ENCODE results near the gene EIF4G1. TPM values are rescaled to one million over a fixed set of nuclear protein-coding genes. Genes with fewer than 3 reads are reported as not detected.
"Not testable (repeated sequence)": the region's sequence is repeated elsewhere in the genome, so short reads cannot be mapped to it uniquely, and the experiment has no call there.

The EIF4G1 gene, protein sequence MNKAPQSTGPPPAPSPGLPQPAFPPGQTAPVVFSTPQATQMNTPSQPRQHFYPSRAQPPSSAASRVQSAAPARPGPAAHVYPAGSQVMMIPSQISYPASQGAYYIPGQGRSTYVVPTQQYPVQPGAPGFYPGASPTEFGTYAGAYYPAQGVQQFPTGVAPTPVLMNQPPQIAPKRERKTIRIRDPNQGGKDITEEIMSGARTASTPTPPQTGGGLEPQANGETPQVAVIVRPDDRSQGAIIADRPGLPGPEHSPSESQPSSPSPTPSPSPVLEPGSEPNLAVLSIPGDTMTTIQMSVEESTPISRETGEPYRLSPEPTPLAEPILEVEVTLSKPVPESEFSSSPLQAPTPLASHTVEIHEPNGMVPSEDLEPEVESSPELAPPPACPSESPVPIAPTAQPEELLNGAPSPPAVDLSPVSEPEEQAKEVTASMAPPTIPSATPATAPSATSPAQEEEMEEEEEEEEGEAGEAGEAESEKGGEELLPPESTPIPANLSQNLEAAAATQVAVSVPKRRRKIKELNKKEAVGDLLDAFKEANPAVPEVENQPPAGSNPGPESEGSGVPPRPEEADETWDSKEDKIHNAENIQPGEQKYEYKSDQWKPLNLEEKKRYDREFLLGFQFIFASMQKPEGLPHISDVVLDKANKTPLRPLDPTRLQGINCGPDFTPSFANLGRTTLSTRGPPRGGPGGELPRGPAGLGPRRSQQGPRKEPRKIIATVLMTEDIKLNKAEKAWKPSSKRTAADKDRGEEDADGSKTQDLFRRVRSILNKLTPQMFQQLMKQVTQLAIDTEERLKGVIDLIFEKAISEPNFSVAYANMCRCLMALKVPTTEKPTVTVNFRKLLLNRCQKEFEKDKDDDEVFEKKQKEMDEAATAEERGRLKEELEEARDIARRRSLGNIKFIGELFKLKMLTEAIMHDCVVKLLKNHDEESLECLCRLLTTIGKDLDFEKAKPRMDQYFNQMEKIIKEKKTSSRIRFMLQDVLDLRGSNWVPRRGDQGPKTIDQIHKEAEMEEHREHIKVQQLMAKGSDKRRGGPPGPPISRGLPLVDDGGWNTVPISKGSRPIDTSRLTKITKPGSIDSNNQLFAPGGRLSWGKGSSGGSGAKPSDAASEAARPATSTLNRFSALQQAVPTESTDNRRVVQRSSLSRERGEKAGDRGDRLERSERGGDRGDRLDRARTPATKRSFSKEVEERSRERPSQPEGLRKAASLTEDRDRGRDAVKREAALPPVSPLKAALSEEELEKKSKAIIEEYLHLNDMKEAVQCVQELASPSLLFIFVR (N-terminal part only)
- total RNA-seq (100 to 1,000 TPM; 234 to 285 TPM), polyA plus RNA-seq (100 to 1,000 TPM in 1 of 2 donors, 10 to 100 TPM in 1; 72.8 to 140 TPM)
- long read RNA-seq, donor 1, transcript EIF4G1-233 (7 exons, 1,271 nt), result major isoform, 7 of 550 reads
- long read RNA-seq, donor 1, partial matches to known transcripts, result 467 of 550 reads
- long read RNA-seq, donor 1, other reads (novel, unspliced or antisense), result 73 of 550 reads
- long read RNA-seq, donor 2, full-length matches to known transcripts, result 3 of 96 reads
- long read RNA-seq, donor 2, partial matches to known transcripts, result 81 of 96 reads
- long read RNA-seq, donor 2, other reads (novel, unspliced or antisense), result 12 of 96 reads

DNA sequence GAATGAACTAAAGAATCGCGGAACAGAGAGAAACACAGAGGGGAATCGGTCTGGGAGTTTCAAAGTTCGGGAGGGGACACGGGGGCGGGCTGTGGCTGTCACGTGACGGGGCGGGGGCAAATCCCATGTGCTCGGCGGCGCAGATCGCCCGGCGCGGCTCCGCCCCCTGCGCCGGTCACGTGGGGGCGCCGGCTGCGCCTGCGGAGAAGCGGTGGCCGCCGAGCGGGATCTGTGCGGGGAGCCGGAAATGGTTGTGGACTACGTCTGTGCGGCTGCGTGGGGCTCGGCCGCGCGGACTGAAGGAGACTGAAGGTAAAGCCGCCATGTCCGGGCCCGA, at the start of gene EIF4G1:
Gene EIF4G1, plus strand, starts transcription at position 244 of the 337 bp plus-strand sequence. CDS start 1,191 bp downstream, outside the sequence.
- Histone ChIP-seq H3K27me3 (ENCODE audit: control insufficient read depth in 1 of 2, insufficient read depth in 2 of 2, low read length in 1 of 2) (no peaks in the 10 kb centered on the region), H3K4me3 (ENCODE audit: low read length in 2 of 2) (peak within 1 kb of the TSS; percentile 87 to 95), H3K9me3 (ENCODE audit: control insufficient read depth, low read length) (no peaks in the 10 kb centered on the region), H3K36me3 (ENCODE audit: control insufficient read depth in 1 of 2, insufficient read depth in 2 of 2, low read length in 1 of 2) (no peaks in the 10 kb centered on the region), H3K27ac (ENCODE audit: low read depth in 1 of 2, low read length in 2 of 2) (peak within 1 kb of the TSS; percentile 51 to 96), H3K4me1 (ENCODE audit: control insufficient read depth in 1 of 2, insufficient read depth in 2 of 2, low read length in 2 of 2) (peaks cover 0 to 6% of the 10 kb centered on the region in 2 donors)
- peak; percentile 96 to 98 for DNase-seq
- WGBS, 2 donors, result 0% methylated on average over 27 to 40 of the region's 40 CpGs
- ATAC-seq (ENCODE audit: low FRiP score), result peak; percentile 94
- intact Hi-C loops (cut with DNase I), result loop anchor here (1.0 to 2.0 kb wide), 2 partner anchors 23 to 48 kb away; partner anchors contain the start of gene FAM131A (in 1 of the 2)

DNA sequence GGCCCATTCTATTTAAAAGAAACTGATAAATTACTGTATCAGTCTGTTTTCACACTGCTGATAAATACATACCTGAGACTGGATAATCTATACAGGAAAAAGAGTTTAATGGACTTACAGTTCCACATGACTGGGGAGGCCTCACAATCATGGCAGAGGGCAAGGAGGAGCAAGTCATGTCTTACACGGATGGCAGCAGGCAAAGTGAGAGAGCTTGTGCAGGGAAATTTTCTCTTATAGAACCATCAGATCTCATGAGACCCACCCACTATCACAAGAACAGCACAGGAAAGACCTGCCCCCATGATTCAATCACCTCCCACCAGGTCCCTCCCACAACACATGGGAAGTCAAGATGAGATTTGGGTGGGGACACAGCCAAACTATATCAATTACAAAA, 47.2 kb upstream of the EIF4G1 start:
- H3K4me3 ChIP-seq (ENCODE audit: low read length in 2 of 2); H3K4me1 ChIP-seq (ENCODE audit: control insufficient read depth in 1 of 2, insufficient read depth in 2 of 2, low read length in 2 of 2); DNase-seq; ATAC-seq (ENCODE audit: low FRiP score); intact Hi-C loops (cut with DNase I); H3K9me3 ChIP-seq (ENCODE audit: control insufficient read depth, low read length); H3K27ac ChIP-seq (ENCODE audit: low read depth in 1 of 2, low read length in 2 of 2); H3K36me3 ChIP-seq (ENCODE audit: control insufficient read depth in 1 of 2, insufficient read depth in 2 of 2, low read length in 1 of 2); H3K27me3 ChIP-seq (ENCODE audit: control insufficient read depth in 1 of 2, insufficient read depth in 2 of 2, low read length in 1 of 2): not testable (repeated sequence)
- WGBS, 2 donors, result 90 to 92% methylated on average over 1 of the region's 1 CpG

DNA sequence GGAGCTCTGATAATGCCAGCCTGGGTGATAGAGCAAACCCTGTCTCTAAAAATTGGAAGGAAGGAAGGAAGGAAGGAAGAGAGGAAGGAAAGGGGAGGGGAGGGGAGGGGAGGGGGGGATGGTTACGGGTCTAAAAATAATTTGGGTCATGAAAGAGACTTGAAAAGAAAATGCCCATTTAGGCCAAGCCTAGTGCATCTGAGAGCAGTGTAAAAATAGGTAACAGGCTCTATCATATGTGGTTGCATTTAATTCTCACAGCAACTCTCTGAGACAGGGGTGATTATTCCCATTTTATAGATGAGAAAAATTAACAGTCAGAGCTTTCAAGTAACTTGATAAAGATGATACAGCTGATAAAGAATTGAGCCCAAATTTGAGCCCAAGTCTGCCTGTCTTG, 42.1 kb upstream of the EIF4G1 start:
- ATAC-seq (ENCODE audit: low FRiP score), result no peak
- WGBS, 2 donors, result 27 to 36% methylated on average over 1 of the region's 1 CpG
- Histone ChIP-seq H3K36me3 (ENCODE audit: control insufficient read depth in 1 of 2, insufficient read depth in 2 of 2, low read length in 1 of 2) (no peaks in the 10 kb centered on the region), H3K27ac (ENCODE audit: low read depth in 1 of 2, low read length in 2 of 2) (no peak overlapping the region), H3K4me1 (ENCODE audit: control insufficient read depth in 1 of 2, insufficient read depth in 2 of 2, low read length in 2 of 2) (no peaks in the 10 kb centered on the region), H3K9me3 (ENCODE audit: control insufficient read depth, low read length) (no peaks in the 10 kb centered on the region), H3K4me3 (ENCODE audit: low read length in 2 of 2) (no peak overlapping the region), H3K27me3 (ENCODE audit: control insufficient read depth in 1 of 2, insufficient read depth in 2 of 2, low read length in 1 of 2) (no peaks in the 10 kb centered on the region)
- intact Hi-C loops (cut with DNase I), result no loop called here
- DNase-seq, result no peak

DNA sequence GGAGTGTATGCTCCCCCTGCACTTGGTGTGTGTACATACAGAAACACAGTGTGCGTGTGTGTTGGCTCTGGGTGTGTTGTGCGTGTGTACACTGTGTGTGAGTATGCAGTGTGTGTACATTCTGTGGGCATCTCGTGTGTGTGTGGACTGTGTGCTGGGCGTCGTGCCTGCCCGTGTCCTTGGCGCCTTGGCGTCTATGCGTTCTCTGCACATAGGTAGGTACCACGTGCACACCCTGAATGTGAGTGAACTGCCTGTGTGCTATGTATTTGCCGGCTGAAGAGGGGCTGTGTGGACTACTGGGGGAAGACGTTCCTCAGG, 39.1 kb upstream of the EIF4G1 start:
- no peak overlapping the region for H3K27ac ChIP-seq (ENCODE audit: low read depth in 1 of 2, low read length in 2 of 2)
- H3K36me3 ChIP-seq (ENCODE audit: control insufficient read depth in 1 of 2, insufficient read depth in 2 of 2, low read length in 1 of 2), result no peaks in the 10 kb centered on the region
- H3K4me1 ChIP-seq (ENCODE audit: control insufficient read depth in 1 of 2, insufficient read depth in 2 of 2, low read length in 2 of 2), result no peaks in the 10 kb centered on the region
- DNase-seq (no peak), ATAC-seq (ENCODE audit: low FRiP score) (no peak)
- H3K27me3 ChIP-seq (ENCODE audit: control insufficient read depth in 1 of 2, insufficient read depth in 2 of 2, low read length in 1 of 2), result no peaks in the 10 kb centered on the region
- no peak overlapping the region for H3K4me3 ChIP-seq (ENCODE audit: low read length in 2 of 2)
- 70 to 73% methylated on average over 12 of the region's 12 CpGs for WGBS, 2 donors
- H3K9me3 ChIP-seq (ENCODE audit: control insufficient read depth, low read length), result no peaks in the 10 kb centered on the region
- intact Hi-C loops (cut with DNase I), result no loop called here

DNA sequence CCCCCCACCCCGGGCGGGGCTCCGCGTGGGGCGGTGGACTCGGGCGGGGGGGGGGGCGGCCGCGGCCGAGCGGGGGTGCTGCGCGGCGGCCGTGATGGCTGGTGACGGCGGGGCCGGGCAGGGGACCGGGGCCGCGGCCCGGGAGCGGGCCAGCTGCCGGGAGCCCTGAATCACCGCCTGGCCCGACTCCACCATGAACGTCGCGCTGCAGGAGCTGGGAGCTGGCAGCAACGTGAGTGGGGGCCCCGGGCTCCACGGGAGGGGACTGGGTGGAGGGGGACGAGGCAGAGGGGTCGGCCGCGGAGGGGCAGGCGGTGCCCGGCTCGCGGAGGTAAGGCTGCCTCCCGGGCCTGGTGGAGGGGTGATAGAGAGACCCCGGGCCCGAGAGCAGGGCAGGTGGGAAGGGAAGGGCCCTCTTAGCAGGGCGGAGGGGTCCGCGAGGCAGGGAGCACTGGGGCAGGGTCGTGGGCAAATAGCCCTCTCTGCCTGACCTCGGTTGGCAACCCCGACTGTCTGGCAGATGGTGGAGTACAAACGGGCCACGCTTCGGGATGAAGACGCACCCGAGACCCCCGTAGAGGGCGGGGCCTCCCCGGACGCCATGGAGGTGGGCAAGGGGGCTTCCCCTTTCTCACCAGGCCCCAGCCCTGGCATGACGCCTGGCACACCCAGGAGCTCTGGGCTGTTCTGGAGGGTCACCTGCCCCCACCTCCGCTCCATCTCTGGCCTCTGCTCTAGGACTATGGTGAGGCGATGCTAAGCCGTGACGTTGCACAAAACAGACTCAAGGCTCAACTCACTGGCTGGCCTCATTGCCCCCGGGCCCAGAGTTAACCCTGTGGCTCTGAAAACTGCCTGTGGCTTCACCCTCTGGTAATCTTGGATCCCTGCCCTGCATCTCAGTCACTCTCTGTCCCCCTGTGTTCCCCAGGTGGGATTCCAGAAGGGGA, 38.2 kb upstream of the EIF4G1 start, which contains the start of gene ECE2:
Gene ECE2, plus strand, starts transcription at position 62 of the 950 bp plus-strand sequence. Its CDS starts 132 bp downstream, at position 194.
- intact Hi-C loops (cut with DNase I), result no loop called here
- H3K36me3 ChIP-seq (ENCODE audit: control insufficient read depth in 1 of 2, insufficient read depth in 2 of 2, low read length in 1 of 2), result no peaks in the 10 kb centered on the region
- ATAC-seq (ENCODE audit: low FRiP score) (no peak), DNase-seq (no peak)
- no peaks in the 10 kb centered on the region for H3K9me3 ChIP-seq (ENCODE audit: control insufficient read depth, low read length)
- no peaks in the 10 kb centered on the region for H3K27me3 ChIP-seq (ENCODE audit: control insufficient read depth in 1 of 2, insufficient read depth in 2 of 2, low read length in 1 of 2)
- no peak within 1 kb of the TSS for H3K27ac ChIP-seq (ENCODE audit: low read depth in 1 of 2, low read length in 2 of 2)
- H3K4me1 ChIP-seq (ENCODE audit: control insufficient read depth in 1 of 2, insufficient read depth in 2 of 2, low read length in 2 of 2), result no peaks in the 10 kb centered on the region
- no peak within 1 kb of the TSS for H3K4me3 ChIP-seq (ENCODE audit: low read length in 2 of 2)
- 13 to 15% methylated on average over 45 to 65 of the region's 65 CpGs for WGBS, 2 donors

DNA sequence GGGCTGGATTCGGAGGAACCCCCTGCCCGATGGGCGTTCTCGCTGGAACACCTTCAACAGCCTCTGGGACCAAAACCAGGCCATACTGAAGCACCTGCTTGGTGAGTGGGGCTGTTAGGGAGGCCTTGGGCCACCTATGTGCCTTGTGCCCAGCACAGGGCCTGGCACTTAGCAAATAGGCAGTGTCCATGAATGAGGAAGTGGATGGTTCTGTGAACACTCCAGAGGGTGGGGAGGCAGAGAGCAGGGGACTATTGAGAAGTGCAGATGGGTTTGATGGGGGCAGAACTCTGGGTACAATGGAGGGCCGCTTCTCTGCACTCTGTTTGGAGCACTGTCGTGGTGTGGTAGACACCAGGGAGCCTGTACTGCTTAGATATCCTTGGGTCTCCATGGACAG, 37.0 kb upstream of the EIF4G1 start:
- DNase-seq (no peak), ATAC-seq (ENCODE audit: low FRiP score) (peak; percentile 17)
- Histone ChIP-seq H3K4me1 (ENCODE audit: control insufficient read depth in 1 of 2, insufficient read depth in 2 of 2, low read length in 2 of 2) (no peaks in the 10 kb centered on the region), H3K27me3 (ENCODE audit: control insufficient read depth in 1 of 2, insufficient read depth in 2 of 2, low read length in 1 of 2) (no peaks in the 10 kb centered on the region), H3K27ac (ENCODE audit: low read depth in 1 of 2, low read length in 2 of 2) (no peak overlapping the region), H3K36me3 (ENCODE audit: control insufficient read depth in 1 of 2, insufficient read depth in 2 of 2, low read length in 1 of 2) (no peaks in the 10 kb centered on the region), H3K9me3 (ENCODE audit: control insufficient read depth, low read length) (no peaks in the 10 kb centered on the region), H3K4me3 (ENCODE audit: low read length in 2 of 2) (no peak overlapping the region)
- WGBS, 2 donors, result 93 to 97% methylated on average over 6 of the region's 6 CpGs
- intact Hi-C loops (cut with DNase I), result no loop called here

DNA sequence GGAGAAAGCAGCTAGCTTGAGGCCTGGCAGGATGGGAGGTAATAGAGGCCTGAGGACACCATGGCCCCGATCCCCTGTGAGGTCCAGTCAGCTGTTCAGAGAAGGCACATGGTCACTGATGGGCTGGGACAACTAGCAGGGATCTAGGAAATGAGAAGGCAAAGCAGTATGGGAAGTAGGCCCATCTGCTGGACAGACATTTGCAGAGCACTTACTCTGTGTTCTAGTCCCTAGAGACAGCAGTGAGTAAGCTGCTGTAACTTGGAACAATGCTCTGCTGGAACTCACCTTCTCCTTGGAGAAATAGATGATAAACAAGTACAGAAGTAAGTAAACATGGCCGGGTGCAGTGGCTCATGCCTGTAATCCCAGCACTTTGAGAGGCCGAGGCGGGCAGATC, 31.5 kb upstream of the EIF4G1 start:
- Histone ChIP-seq H3K4me1 (ENCODE audit: control insufficient read depth in 1 of 2, insufficient read depth in 2 of 2, low read length in 2 of 2) (no peaks in the 10 kb centered on the region), H3K4me3 (ENCODE audit: low read length in 2 of 2) (no peak overlapping the region), H3K9me3 (ENCODE audit: control insufficient read depth, low read length) (no peaks in the 10 kb centered on the region), H3K27me3 (ENCODE audit: control insufficient read depth in 1 of 2, insufficient read depth in 2 of 2, low read length in 1 of 2) (no peaks in the 10 kb centered on the region), H3K36me3 (ENCODE audit: control insufficient read depth in 1 of 2, insufficient read depth in 2 of 2, low read length in 1 of 2) (no peaks in the 10 kb centered on the region), H3K27ac (ENCODE audit: low read depth in 1 of 2, low read length in 2 of 2) (no peak overlapping the region)
- 92 to 94% methylated on average over 4 of the region's 4 CpGs for WGBS, 2 donors
- intact Hi-C loops (cut with DNase I), result no loop called here
- no peak for DNase-seq
- ATAC-seq (ENCODE audit: low FRiP score), result no peak

Measured in aorta (tissue), 5 donors.